HG02798 (cell line): Measurements from ENCODE around the gene KIRREL3.

Experiments used
- ATAC-seq: cut with Tn5 transposase; IDR thresholded peaks from one replicate; pipeline ENCODE4 v1.9.1; 2021; ENCODE audit warnings: mild to moderate bottlenecking; ENCODE audit not compliant: unreplicated experiment, poor library complexity

The KIRREL3 gene

GRCh38 chr11:126570489-126570888, 430.1 kb downstream of the KIRREL3 start:
- ATAC-seq: no peak

DNA sequence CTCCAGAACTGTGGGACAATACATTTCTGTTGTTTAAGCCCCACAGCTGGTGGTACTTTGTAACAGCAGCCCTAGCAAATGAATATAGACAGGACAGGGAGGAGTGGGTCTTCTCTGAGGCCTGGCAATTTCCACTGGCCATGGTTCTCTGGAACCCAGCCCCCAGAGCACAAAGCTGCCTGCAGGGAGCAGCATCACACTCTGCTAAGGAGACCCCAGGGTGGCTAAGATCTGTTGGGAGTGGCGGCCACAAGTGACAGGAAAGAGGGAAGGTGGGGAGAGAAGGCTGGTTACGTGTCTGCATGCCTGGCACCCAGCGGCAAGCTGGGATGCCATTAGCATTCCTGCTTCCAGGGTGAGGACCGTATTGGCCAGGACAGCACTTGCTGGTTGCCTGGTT, 433.2 kb downstream of the KIRREL3 start:
- ATAC-seq: no peak

GRCh38 chr11:126564566-126564965, 436.0 kb downstream of the KIRREL3 start:
- ATAC-seq: no peak

DNA sequence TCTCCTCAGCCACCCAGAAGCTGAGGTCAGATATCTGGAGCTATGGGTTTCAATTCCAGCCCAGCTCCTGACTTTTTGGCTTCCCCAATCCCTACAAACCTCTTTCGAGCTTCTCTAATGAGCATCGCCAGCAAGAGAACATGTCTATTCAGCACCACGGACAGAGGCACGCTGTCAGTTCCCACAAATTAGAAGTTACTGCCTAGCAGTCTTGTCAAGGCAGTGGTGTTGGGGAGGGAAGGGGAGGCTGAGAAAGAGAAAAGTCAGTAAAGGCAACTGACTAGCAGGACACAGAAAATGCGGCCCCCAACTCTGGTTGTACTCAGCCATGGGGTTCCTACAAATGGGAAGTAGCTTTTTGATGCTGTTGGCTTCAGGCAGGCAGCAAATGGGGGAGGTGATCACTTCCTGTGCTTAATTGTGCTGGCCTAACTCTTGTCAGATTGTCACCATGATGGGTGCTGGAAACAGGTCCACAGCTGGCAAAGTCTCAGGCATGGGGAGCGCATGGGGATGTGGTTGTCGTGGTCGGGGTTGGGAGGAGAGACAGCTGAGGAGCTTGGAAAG, 439.2 kb downstream of the KIRREL3 start:
- no peak for ATAC-seq

DNA sequence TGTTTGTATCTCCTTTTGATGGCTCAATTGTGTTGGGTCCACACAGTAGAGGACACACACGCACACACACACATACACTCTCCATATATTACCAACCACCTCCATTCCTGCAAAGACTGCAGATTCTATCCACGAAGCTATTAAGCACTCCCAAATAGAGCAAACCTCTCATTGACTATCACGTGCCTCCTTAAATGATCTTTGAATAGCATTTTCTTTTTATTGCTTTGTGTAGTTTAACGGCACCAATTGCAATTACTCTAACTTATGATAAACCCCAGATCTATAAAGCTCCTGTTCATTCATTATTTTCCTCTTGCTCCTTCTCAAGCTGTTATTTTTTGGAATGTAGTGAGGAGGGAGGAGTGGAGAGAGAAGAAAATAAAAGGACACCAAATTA, 440.3 kb downstream of the KIRREL3 start:
- no peak for ATAC-seq

- no peak for ATAC-seq
Observed at GRCh38 chr11:126548581-126549550, 451.7 kb downstream of the KIRREL3 start.

GRCh38 chr11:126547691-126548090, 452.9 kb downstream of the KIRREL3 start:
- no peak for ATAC-seq

DNA sequence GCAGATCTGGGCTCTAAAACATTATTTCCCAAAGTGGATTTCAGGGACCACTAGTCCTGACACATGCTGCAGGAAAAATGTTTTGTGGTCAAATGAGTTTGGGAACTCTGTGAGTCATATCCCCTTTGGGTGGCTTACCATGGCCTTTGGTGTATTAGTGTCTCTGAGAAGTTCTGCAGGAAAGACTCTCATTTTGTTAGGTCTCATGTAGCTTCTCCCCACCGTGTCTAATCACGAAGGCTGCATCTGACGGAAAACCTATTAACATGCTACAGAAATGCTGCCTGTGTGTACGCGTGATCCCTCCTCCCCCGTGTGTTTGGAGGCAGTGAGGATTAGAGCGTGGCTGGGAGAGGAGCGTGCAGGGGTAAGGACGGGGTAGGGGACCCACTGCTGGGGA, 453.4 kb downstream of the KIRREL3 start:
- no peak for ATAC-seq

DNA sequence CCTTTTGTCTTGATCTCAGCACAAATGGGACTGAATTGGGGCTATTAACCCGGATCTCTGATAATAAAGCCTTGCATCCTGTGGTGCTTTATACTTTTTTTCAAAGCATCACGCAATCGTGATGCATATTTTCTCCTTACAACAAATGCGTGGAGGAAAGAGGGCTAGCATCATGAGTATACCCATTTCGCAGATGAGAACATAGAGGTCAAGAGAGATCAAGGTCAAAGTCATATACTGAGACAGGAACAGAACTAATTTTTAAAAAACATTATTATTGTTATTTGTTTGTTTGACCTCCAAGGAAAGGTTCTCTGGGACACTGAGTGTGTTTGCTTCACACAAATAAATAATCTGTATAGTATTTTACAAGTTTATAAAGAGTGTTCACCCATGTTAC, 453.9 kb downstream of the KIRREL3 start:
- ATAC-seq: no peak

DNA sequence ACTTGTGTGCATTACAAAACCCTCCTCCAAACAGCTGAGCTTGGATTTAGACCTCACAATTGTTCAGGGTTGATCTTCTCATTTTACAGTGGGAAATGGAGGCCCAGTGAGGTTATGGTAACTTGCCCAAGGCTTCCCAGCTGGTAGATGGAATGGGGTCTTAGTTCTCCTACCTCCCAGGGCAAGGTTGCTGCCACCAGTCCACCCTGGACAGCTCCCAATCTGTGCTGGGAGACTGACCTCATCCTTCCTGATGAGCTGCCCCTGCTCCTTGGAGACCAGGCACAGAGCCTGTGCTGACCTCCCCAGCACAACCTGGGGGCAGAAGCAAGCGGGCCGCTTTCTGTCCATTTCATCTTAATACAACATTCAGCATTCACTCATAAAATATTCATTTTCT, 454.4 kb downstream of the KIRREL3 start:
- ATAC-seq: no peak

- ATAC-seq: no peak
Observed at GRCh38 chr11:126545057-126545555, 455.5 kb downstream of the KIRREL3 start.

DNA sequence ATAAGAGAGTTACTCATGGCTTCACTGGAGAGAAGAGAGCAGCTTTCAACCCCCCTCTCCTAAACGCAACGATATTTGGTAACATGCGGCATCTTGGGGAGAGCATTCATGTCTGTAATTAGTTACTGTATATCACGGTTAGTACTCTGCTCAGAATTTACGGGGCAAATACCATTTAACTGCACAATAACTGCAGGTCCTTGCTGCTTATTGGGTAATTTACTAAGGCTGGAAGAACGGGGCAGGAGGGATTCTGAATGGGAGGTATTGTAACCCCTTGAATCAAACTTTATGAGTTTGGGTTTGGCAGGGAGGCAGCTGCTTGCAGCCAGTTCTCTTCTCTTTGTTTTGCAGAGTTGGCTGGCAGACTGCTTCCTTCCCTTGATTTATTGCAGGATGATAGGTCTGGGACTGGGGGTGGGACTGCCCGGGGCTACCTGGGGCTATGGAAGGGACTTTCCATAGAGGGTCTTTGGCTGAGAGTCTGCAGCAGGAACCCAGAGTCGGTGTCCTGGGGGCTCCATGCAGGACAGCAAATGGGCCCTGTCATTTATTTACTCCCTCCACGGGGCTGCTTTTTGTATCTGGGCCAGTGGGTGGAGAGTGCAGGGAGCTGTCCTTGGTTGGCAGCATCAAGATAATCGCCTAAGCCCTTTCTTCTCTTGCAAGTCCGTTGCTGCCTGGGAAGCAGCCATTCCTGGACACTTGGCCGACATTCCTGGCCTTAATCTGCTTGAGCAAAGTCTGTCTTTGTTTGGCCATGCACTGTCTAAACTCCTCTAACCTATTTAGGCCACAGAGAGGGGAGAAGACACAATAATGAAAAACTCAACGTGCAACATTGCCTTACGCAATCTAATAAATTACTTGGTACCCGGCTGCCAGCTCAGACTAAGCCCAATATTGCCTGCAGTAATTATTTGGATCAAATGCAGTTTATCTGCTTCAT, 456.2 kb downstream of the KIRREL3 start:
- ATAC-seq: no peak

GRCh38 chr11:126543691-126544090, 456.9 kb downstream of the KIRREL3 start:
- ATAC-seq: no peak

GRCh38 chr11:126542334-126543015, 458.1 kb downstream of the KIRREL3 start:
- ATAC-seq: no peak

- no peak for ATAC-seq
Observed at GRCh38 chr11:126538071-126538470, 462.5 kb downstream of the KIRREL3 start.

DNA sequence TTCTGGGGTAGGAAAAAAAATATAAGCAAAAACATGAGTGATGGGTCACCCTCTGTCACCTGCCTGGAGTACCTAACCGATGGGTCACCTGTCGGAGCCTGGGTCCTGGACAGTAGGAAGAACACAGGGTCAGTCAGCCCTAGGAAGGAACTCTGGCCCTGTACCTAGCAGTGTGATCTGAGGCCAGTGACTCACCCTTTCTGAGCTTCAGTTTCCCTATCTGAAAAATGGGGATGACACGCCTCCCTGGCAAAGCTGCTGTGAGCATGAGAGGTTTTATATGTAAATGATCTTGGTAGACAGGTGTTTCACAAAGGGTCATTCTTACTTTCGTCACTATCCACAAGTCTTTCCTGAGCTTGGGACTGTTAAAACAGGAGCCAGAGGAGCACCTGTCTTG, 463.1 kb downstream of the KIRREL3 start:
- ATAC-seq: no peak

GRCh38 chr11:126534141-126534805, 466.3 kb downstream of the KIRREL3 start:
- no peak for ATAC-seq

DNA sequence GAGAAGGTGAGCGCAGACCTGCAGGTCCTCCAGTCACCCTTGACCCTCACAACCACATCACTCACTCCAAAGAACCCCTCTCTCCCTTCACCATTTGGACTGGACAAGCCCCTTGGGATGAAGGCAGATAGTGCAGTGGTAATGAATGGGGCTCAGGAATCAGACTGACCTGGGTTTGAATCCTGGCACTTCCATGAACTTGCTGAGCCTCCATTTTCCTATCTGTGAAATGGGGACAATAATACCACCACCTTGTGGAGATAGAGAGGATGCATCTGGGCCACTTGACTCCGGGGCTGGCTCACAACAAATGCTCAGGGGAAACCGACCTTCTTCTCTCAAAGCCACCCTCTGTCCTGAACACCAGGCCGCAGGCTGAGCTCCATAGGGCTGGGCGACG, 467.0 kb downstream of the KIRREL3 start:
- no peak for ATAC-seq

- no peak for ATAC-seq
Observed at GRCh38 chr11:126530416-126530815, 470.2 kb downstream of the KIRREL3 start.
